Lower lobe of right lung (tissue), 2 donors: ENCODE measurements around the gene PDLIM1. TPM values are rescaled to one million over a fixed set of nuclear protein-coding genes. Genes with fewer than 3 reads are reported as not detected.

Experiments
- ATAC-seq, 2 donors: fragments of 200-7000 bp; cut with Tn5 transposase; one replicate each; pipeline ENCODE4 v1.9.1; 2020 to 2022; ENCODE audit warnings: mild to moderate bottlenecking in 2 of 2, moderate library complexity in 2 of 2
- DNase-seq: peaks from one replicate; pipeline ENCODE4 v3.0.0-alpha.2; 2020
- H3K27ac ChIP-seq: fragments of 200-600 bp; one replicate; pipeline ENCODE4 v1.8.0; 2022
- H3K27me3 ChIP-seq: fragments of 200-600 bp; one replicate; pipeline ENCODE4 v1.8.0; 2022; ENCODE audit warnings: low read depth
- H3K36me3 ChIP-seq: fragments of 200-600 bp; one replicate; pipeline ENCODE4 v1.8.0; 2022; ENCODE audit warnings: mild to moderate bottlenecking
- H3K4me1 ChIP-seq: fragments of 200-600 bp; one replicate; pipeline ENCODE4 v1.8.0; 2022
- H3K4me3 ChIP-seq: fragments of 200-600 bp; one replicate; pipeline ENCODE4 v1.8.0; 2022; ENCODE audit warnings: mild to moderate bottlenecking
- H3K9me3 ChIP-seq: fragments of 200-600 bp; one replicate; pipeline ENCODE4 v1.8.0; 2022
- intact Hi-C: fragments of 100-400 bp; cut with DNase I; formaldehyde crosslinking; loops from one replicate; pipeline ENCODE4 v1.11.0; 2022
- long read RNA-seq: library from polyadenylated mRNA; unstranded; transcript quantifications from one replicate; pipeline ENCODE4 v2.0.0, GENCODE V29; 2021
- total RNA-seq: library from RNA; stranded (reverse); fragmentation: NEBNext Ultra II Directional; extraction: Animal tissue kit (Norgen Biotek cat#: 25700); gene quantifications from one replicate; pipeline ENCODE4 v1.2.1, GENCODE V29; 2021
- TF ChIP-seq, protein P1 (sequence below): fragments of 200-600 bp; IDR thresholded peaks from one replicate; pipeline ENCODE4 v1.8.0; 2022; ENCODE audit warnings: antibody characterized with exemption, mild to moderate bottlenecking
- donor health status: DM: no; HTN: yes; CAD: no; lungs with severe emphysema.

The PDLIM1 gene
- total RNA-seq, result 178 TPM
- long read RNA-seq, transcript PDLIM1-202 (6 exons, 850 nt), result minor isoform, 7 of 271 reads
- long read RNA-seq, transcript PDLIM1-201 (7 exons, 1,452 nt), result major isoform, 241 of 271 reads
- long read RNA-seq, partial matches to known transcripts, result 8 of 271 reads
- long read RNA-seq, other reads (novel, unspliced or antisense), result 15 of 271 reads

DNA sequence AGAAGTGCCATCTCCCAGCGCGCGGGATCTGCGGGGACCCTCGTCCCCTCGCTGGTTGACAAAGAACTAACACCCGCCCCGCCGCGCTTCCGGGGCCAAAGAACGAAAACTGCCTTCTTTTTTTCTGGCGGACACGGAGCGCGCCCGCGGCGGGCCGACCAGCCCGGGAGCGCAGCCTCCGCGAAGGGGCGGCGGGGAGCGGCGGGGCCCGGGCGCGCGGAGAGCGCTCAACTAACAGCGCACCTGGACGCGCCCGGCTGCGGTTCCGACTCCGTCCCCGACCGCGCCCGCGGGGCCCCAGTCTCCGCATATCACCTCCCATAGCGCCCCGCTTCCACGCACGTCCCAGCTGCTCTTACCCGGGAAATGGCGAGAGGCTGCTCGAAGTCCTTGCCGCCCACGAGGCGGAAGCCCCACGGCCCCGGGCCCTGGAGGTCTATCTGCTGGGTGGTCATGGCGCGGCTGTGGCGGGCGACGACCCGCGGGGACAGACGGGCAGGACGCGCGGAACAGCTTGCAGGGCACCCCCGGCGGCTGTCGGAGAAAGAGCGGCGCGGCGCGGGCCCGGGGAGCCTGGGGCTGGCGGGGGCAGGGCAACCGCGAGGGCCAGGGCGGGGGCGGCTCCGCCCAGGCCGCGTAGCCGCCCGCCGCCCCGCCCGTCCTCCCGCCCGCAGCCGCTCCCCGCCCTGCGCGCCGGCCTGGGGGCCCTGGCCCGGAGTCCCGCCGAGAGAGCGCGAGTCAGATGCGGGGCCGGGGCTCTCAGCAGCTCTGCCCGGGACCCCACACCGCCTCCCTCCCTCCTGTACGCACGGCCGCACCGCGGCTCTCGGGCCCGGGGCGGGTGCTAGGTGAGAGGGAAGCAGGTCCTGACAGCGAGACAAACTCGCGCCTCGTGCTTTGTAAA is at the start of gene PDLIM1:
Gene PDLIM1 (minus strand): TSS at position 543 of the 904 bp plus-strand sequence. CDS start 88 bp downstream, at position 455.
- peak; percentile 89 for DNase-seq
- Histone ChIP-seq H3K36me3 (no peaks in the 10 kb centered on the region), H3K4me1 (peaks cover 55% of the 10 kb centered on the region), H3K27ac (peak within 1 kb of the TSS; percentile 96), H3K4me3 (peak within 1 kb of the TSS; percentile 79), H3K9me3 (no peaks in the 10 kb centered on the region), H3K27me3 (no peaks in the 10 kb centered on the region)
- intact Hi-C loops, result no loop called here
- peak; percentile 92 to 95 for ATAC-seq
- TF ChIP-seq, protein P1, sequence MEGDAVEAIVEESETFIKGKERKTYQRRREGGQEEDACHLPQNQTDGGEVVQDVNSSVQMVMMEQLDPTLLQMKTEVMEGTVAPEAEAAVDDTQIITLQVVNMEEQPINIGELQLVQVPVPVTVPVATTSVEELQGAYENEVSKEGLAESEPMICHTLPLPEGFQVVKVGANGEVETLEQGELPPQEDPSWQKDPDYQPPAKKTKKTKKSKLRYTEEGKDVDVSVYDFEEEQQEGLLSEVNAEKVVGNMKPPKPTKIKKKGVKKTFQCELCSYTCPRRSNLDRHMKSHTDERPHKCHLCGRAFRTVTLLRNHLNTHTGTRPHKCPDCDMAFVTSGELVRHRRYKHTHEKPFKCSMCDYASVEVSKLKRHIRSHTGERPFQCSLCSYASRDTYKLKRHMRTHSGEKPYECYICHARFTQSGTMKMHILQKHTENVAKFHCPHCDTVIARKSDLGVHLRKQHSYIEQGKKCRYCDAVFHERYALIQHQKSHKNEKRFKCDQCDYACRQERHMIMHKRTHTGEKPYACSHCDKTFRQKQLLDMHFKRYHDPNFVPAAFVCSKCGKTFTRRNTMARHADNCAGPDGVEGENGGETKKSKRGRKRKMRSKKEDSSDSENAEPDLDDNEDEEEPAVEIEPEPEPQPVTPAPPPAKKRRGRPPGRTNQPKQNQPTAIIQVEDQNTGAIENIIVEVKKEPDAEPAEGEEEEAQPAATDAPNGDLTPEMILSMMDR, result peak; percentile 37

DNA sequence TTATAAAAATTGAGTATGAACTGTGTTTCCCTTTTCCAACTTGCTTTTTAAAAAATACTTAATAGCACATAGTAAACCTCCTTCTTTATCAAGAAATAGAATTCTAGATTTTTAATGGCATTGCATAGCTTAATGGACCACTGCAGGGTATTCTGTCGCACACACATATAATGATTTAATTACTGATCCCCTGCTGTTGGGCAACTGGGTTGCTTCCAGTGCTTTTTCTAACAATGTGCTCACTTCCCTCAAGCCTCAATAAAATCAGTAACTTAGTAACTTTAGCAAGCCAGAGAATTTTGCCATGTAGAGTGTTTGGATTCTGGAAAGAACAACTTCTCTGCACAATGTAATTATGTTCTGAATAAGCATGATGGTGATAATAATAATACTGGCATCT is 49.1 kb upstream of the PDLIM1 start:
- TF ChIP-seq, protein P1, result no peak
- intact Hi-C loops, result no loop called here
- no peak overlapping the region for H3K27ac ChIP-seq

GRCh38 chr10:95337423-95338160 is 46.8 kb upstream of the PDLIM1 start:
- intact Hi-C loops, result no loop called here
- H3K36me3 ChIP-seq, result peaks cover 8% of the 10 kb centered on the region
- H3K27ac ChIP-seq, result no peak overlapping the region

More for the DNA sequence above, 49.1 kb upstream of the PDLIM1 start:
- peaks cover 6% of the 10 kb centered on the region for H3K4me1 ChIP-seq
- ATAC-seq (no peak), DNase-seq (no peak)
- H3K36me3 ChIP-seq, result peaks cover 8% of the 10 kb centered on the region
- H3K4me3 ChIP-seq, result no peak overlapping the region
- H3K9me3 ChIP-seq, result no peaks in the 10 kb centered on the region
- H3K27me3 ChIP-seq, result no peaks in the 10 kb centered on the region

DNA sequence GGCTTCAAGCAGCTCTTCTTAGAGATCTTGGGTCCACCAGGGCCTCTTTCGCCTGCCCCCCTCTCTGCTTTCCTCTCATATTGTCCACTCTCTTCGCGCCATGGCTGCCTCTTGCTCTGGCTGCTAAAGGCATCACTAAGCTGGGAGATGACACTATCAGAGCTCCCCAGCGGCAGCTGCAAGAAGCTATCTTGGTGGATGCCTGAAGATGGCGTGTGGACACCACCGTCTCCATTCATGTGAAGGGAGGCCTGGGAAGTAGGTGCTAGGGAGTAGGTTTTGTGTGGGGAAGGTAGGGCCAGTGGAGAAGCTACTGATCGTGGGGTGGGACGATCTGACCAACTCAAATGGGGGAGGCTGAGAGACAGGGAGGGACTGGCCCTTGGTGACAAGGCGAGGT is 45.9 kb upstream of the PDLIM1 start:
- peaks cover 8% of the 10 kb centered on the region for H3K36me3 ChIP-seq
- H3K27ac ChIP-seq, result no peak overlapping the region
- no peak for DNase-seq
- no peak overlapping the region for H3K4me3 ChIP-seq
- intact Hi-C loops, result no loop called here
- no peaks in the 10 kb centered on the region for H3K9me3 ChIP-seq
- no peaks in the 10 kb centered on the region for H3K27me3 ChIP-seq
- H3K4me1 ChIP-seq, result peaks cover 11% of the 10 kb centered on the region
- no peak for ATAC-seq
- TF ChIP-seq, protein P1, result no peak

More at GRCh38 chr10:95337423-95338160, 46.8 kb upstream of the PDLIM1 start:
- ATAC-seq, result no peak
- H3K4me1 ChIP-seq, result peaks cover 11% of the 10 kb centered on the region
- TF ChIP-seq, protein P1, result no peak
- no peaks in the 10 kb centered on the region for H3K9me3 ChIP-seq
- no peak overlapping the region for H3K4me3 ChIP-seq
- DNase-seq, result no peak
- no peaks in the 10 kb centered on the region for H3K27me3 ChIP-seq

- DNase-seq, result no peak
- H3K27ac ChIP-seq, result peak overlapping the region; percentile 26
- H3K27me3 ChIP-seq, result no peaks in the 10 kb centered on the region
- intact Hi-C loops, result no loop called here
- peaks cover 12% of the 10 kb centered on the region for H3K4me1 ChIP-seq
- peaks cover 8% of the 10 kb centered on the region for H3K36me3 ChIP-seq
- H3K9me3 ChIP-seq, result no peaks in the 10 kb centered on the region
- TF ChIP-seq, protein P1, result no peak
- no peak for ATAC-seq
- no peak overlapping the region for H3K4me3 ChIP-seq
These were observed 45.3 kb upstream of the PDLIM1 start for GRCh38 chr10:95335933-95336699.
